Measurements from ENCODE around the gene RAPGEF4.

The RAPGEF4 gene

DNA sequence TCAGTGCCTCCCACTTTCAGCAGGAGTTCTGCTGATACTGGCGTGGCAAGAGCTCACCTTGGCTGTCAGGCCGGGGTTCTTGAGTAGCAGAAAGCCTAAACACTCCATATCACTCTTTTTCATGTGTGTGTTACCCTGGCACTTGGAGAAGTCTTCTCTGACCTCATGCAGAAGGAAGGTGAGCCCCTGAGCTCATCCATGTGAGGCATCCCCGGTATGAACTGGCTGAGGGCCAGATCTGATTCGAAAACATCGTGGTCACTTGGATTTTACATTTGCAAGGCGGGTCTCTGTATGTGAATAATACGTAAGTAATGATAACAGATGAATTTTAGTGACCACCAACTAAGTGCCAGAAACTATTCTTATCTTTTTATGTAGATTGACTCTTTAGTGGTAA, 93.6 kb downstream of the RAPGEF4 start:
- no peak for DNase-seq

DNA sequence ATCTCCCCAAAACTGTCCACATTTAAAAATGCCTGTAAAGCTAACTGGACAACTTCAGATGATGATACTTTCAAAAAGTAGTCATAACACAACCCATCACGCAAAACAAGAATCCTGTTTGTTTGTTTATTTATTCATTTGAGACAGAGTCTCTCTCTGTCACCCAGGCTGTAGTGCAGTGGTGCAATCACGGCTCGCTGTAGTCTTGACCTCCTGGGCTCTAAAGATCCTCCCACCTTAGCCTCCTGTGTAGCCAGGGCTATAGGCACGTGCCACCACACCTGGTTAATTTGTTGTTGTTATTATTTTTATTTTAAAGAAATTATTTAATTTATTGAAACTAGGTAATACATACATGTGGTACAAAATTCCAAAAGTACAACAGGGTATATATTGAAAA, 94.8 kb downstream of the RAPGEF4 start:
- DNase-seq: no peak

GRCh38 chr2:172833898-172834297, 98.3 kb downstream of the RAPGEF4 start:
- DNase-seq: no peak

DNA sequence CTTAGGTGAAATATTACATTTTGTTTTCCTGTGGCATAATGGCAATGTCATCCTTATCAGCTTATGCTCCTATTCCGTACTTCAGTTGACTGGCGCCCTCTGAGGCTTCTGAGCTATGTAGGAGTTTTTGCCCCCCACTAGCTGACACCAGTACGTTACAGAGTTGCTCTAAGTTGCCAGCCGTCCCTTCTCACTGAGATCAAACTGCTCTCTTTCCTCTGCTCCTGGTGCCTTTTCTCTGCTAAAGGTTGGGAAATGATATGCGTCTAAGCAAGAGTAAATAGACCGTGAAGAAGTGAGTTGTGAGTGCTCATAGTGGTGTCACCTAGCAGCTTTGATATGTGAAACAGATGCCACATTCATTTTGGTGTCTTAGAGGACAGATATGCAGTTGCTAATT, 99.2 kb downstream of the RAPGEF4 start:
- no peak for DNase-seq

- DNase-seq: no peak
These were observed 100.7 kb downstream of the RAPGEF4 start for GRCh38 chr2:172836347-172836821.

GRCh38 chr2:172836827-172837226, 101.2 kb downstream of the RAPGEF4 start:
- DNase-seq: no peak

DNA sequence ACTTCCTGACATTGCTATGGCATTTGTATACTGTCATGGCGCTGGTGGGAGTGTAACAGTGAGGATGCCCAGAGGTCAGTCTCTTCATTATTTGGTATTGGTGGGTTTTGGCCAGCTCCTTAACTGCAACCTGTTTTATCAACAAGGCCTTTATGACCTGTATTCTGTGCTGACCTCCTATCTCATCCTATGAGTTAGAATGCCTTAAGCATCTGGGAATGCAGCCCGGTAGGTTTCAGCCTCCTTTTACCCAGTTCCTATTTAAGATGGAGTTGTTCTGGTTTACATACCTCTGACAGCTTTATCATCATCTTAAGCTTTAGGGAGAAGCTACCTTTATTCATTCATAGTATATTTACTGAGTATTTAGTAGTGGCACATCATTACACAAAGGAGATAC, 103.8 kb downstream of the RAPGEF4 start:
- DNase-seq: no peak

DNA sequence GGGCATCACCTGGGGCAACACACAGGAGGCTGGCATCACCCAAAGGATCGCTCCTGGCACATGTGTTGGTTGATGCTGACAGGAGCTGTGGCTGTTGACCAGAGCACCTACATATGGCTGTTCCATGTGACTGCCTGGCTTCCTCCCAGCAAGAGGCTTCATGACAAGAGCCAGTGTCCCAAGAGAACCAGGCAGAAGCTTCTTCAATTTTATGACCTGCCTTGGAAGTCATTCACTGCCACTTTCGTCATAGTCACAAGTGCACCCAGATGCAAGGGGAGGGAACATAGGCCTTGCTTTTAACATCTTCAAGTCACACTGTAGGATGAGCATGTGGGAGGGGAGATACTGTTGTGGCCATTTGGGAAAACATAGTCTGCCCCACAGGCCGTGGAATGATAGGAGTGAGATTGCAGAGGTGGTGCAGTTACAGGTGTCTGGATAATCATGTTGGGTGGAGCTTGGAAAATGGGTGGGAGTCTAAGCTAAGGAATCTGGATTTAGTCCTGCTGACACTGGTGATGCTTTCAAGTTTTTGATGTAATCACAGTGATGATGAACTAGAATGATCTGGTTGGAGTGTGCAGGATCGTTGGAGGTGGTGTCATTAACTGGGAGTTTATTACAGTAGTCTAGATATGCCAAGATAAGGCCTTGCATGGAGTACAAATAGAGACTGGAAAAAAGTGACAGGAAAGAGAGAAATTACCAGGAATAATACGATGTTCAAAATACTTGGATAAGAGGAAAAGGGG, 107.0 kb downstream of the RAPGEF4 start:
- no peak for DNase-seq

GRCh38 chr2:172843266-172843582, 107.6 kb downstream of the RAPGEF4 start:
- no peak for DNase-seq

DNA sequence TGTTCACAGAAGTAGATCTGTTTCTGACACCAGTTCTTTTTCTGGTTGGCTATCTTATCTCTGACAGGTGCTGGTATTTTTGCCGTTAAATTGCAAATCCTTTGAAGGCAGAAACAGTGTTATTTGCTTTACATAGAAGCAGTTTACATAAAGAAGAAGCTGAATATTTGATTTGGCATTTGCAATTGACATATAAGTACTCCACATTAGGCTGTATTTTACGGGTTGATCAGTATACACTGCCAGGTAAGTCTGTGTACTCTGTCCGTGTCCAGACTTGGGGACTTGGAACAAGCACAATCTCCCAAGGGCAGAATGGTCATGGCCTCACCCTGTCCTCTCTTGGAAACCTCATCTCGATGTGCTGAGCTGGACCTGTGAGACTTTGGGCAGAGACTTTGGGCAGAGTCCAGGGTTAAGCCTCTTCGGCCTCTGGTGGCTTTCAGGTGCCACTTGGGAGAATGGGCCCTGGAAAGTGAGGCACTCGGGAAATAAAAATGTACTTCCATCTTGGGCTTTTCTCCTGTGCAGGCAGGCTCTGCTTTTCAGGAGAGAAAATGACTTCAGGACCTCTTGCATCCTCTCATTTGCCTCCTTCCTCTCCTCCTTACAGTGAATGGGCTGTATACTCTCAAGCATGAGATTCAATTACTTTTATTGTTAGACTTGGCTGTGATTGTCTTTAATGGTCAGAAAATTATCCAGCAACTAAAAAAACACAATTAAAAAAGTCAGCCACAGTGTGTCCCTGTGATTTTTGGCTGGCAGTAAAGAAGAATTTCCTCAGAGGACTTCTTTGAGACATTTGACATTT, 108.5 kb downstream of the RAPGEF4 start:
- no peak for DNase-seq

GRCh38 chr2:172845028-172845630, 109.5 kb downstream of the RAPGEF4 start:
- no peak for DNase-seq

DNA sequence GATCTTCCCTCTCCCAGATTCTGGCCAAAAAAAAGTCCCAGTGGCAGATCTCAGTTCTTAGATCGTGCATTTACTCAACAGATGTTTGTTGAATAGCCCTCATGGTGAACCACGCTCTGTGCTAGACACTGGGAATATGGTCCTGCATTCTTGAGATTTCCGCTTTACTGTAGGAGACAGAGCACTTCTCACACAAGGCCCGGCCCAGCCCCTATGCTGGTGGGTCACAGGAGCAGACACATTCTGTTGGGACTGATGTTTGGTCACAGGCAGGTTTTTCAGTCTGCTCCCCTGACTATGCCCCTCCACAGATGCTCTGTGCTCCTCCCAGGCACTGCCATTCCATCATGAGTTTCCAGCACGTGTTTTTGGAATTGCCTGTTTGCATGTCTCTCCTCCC, 110.9 kb downstream of the RAPGEF4 start:
- no peak for DNase-seq

DNA sequence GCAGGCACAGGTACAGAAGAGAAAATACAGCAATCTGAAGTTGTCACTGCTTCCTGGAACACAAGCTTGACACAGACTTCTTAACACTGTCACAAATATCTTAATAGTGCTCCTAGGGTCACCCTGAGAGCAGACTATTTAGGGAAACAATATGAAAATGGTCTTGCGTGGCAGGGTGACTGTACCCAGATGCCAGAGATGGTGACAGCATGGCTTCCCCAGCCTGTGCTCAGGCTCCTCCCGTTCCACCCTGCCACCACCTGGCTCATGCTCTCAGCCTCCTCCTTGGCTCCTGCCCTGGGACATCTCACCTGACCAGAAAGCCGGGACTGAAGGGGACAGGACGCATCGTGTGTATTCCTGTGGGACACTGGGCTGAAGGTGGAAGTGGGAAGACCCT, 111.5 kb downstream of the RAPGEF4 start:
- DNase-seq: no peak

- no peak for DNase-seq
These were observed 112.9 kb downstream of the RAPGEF4 start for GRCh38 chr2:172848519-172848918.

DNA sequence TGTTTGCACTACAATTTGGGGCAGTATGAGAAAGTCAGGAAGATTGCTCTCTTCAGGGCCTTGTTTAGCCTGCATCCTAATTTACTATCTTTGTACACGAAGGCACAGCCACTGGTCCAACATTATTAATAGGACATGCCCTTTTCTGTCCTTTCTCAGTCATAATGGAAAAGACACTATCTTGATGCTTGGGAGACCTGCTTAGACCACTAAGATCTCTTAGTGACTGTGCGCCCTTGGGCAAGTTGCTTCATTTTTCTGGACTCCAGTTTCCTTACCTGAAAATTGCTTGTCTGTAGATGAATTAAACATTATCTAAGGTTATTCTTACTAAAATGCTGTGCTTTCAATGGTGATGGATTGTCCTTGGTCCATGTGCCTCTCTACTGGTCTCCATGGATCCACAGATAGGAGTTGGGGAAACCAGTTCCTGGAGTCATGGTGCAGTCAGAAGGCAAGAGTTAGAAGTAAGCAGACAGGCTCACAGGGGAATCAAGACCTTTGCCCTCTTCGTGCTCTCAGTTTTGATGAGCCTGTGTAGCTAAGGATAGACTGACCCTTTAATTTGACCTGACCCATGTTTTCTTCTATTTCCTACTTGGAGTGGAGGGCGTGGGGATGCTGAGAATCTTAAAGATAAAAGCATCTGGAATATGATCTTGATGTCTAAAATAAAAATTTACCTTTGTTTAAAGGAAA, 114.0 kb downstream of the RAPGEF4 start:
- no peak for DNase-seq

DNA sequence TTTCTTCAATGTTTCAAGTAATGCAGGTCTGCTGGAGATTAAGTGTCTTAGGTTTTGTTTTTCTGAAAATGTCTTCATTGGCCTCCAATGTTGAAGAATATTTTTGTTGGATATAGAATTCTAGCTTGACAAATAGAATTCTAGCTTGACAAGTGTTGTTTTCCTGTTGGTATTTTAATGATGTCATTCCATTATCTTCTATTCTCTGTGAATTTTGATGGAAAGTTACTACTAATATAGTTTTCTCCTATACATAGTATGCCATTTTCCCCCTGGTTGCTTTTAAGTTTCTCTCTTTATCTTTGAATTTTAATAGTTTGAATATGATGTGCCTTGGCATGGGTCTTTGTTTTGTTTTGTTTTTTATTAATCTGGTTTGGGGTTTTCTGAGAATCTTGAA, 119.9 kb downstream of the RAPGEF4 start:
- no peak for DNase-seq

- DNase-seq: no peak
These were observed 121.0 kb downstream of the RAPGEF4 start for GRCh38 chr2:172856606-172857005.

GRCh38 chr2:172858473-172858745, 122.8 kb downstream of the RAPGEF4 start:
- DNase-seq: no peak

DNA sequence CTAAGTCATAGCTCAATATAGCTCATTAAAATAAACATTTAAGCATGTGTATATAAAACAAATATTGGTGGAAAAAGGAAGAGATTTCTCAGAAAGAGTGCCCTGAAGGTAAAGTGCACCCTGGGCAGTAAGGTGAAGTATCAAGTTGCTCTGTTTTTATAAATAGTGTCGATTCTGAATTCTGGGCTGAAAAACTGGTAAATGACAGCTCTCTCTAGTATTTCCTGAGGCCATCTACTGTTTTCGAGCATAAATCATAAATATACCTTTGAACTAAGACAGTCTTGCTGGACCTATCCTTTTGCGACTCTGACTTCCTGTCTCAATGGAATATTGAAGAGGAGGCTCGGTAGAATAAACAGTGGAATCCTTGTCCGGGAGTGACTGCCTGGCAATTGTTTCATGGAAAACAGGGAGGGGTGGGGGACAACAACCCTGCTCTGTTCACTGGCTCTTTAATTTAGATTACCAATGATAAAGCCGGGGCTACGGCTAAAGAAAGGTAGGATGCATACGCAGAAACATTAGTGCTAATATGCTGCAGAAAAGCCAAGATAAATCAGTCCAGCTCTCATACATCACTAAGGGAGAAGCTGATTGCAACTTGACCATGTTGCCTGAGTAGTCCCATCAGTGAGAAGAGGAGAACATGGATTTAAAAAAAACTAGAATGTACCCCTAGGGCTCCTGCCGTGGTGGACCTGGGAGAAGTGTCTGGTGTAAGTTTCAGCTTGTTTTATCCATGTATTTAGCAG, 124.1 kb downstream of the RAPGEF4 start:
- no peak for DNase-seq

DNA sequence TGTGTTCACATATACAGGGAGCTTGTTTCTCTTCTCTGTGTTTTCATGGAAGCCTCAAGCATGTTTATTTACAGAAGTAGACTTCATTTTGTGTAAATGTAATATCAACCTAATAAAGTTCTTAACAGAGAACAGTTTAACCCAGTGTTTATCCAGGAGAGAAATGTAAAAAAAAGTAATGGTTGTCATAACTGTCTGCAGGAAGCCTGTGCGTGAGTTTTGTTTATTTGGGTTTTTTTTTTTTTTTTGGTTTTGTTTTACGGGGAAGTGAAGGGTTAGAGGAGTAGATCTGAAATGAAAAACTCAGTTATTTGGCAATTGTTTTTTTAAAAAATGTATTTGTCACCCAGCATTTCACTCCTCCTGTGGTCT, 124.7 kb downstream of the RAPGEF4 start:
- no peak for DNase-seq

DNA sequence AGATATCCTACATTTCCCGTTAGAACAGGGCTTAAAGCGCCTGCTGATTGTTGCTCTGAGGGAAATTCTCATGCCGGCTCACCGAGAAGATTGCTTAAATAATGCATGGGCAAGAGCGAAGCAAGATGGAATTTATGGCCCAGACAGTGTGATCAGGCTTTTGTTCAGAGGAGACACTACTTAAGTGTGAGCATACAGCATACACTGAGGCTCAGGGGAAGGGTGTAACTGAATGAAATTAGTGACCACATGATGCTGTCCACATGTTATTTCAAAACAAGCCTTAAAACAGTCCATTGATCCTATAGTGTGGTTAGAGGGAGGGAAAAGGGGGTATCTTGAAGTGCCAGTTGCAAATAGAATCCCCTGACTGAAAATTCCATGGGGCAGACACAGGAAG, 125.5 kb downstream of the RAPGEF4 start:
- DNase-seq: no peak

Measured in right kidney (tissue), 1 donor.